B cell (primary cell): ENCODE results near the gene SFXN5.

Experiments
- EZH2 ChIP-seq: IDR thresholded peaks from 2 replicates; pipeline ENCODE4 v1.6.1; 2012; ENCODE audit warnings: borderline replicate concordance, low read depth, mild to moderate bottlenecking, moderate library complexity, low read length; ENCODE audit not compliant: insufficient read depth, poor library complexity, severe bottlenecking
- TF ChIP-seq, protein P1 (sequence below): fragments of 200-600 bp; IDR thresholded peaks from one replicate; pipeline ENCODE4 v1.8.0; 2022; ENCODE audit warnings: antibody characterized with exemption, mild to moderate bottlenecking

DNA sequence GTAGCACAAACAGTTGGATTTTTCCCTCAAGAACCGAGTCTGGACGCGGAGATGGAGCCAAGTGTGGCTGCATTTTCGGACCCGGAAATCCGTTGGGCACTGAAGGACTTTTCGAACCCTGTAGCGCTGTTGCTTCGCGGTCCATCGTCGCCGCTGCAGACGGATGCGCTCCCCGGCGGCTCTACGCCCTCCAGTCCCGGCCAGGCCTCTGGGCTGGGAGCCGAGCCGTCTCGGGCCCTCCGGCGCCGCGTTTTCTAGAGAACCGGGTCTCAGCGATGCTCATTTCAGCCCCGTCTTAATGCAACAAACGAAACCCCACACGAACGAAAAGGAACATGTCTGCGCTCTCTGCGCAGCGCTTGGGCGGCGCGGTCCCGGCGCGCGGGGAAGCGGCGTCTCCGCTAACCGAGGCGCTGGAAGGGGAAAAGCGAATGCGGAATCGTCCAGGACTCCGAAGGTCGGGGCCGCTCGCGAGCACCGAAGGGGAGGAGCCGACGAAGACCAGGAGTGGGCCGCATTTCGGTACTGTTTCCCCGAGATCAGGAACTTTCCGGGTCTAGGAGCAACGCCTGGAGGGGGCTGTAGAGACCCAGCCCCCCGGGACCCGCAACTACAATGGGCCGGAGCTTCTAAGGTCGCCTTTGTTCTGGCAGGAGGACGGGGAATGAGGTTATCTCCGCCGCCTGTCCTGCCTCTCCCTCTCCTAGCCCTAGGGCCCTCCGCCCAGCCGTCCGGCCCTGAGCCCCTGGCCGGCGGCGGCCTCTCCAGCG is 151.0 kb downstream of the SFXN5 start:
- TF ChIP-seq, protein P1, sequence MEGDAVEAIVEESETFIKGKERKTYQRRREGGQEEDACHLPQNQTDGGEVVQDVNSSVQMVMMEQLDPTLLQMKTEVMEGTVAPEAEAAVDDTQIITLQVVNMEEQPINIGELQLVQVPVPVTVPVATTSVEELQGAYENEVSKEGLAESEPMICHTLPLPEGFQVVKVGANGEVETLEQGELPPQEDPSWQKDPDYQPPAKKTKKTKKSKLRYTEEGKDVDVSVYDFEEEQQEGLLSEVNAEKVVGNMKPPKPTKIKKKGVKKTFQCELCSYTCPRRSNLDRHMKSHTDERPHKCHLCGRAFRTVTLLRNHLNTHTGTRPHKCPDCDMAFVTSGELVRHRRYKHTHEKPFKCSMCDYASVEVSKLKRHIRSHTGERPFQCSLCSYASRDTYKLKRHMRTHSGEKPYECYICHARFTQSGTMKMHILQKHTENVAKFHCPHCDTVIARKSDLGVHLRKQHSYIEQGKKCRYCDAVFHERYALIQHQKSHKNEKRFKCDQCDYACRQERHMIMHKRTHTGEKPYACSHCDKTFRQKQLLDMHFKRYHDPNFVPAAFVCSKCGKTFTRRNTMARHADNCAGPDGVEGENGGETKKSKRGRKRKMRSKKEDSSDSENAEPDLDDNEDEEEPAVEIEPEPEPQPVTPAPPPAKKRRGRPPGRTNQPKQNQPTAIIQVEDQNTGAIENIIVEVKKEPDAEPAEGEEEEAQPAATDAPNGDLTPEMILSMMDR = no peak
- peak; percentile 91 for TF ChIP-seq EZH2
